ENCODE data around the gene GALK1.

- TF ChIP-seq CTCF (IDR thresholded peaks at IDR 0.05) (no peak), POLR2A (IDR thresholded peaks at IDR 0.05) (no peak)
Observed at GRCh38 chr17:75809631-75810111, 44.7 kb upstream of the GALK1 start.
